Spleen (tissue), 11 donors: ENCODE measurements around the gene NFS1. TPM values are rescaled to one million over a fixed set of nuclear protein-coding genes. Genes with fewer than 3 reads are reported as not detected.
A peak's percentile ranks its signal among the peaks of the same experiment; 100 is the strongest.

ENCODE experiments used
- DNase-seq: peaks from one replicate; pipeline ENCODE4 v3.0.0-alpha.2; 2020
- H3K27ac ChIP-seq, 8 donors: fragments of 200-600 bp; sonication (generic) in 7 of 8; 1 replicate in 4 of 8; 2 replicates in 4 of 8; pipeline versions ENCODE4 v1.5.0 to v1.8.0; 2016 to 2021; ENCODE audit warnings: inconsistent platforms in 4 of 8, mild to moderate bottlenecking in 4 of 8, moderate library complexity in 1 of 8
- H3K27me3 ChIP-seq, 7 donors: fragments of 200-600 bp; sonication (generic) in 6 of 7; replicated peaks in 1 of 7; 1 replicate in 4 of 7; 2 replicates in 3 of 7; pipeline versions ENCODE4 v1.5.0 to v1.8.0; 2016 to 2021; ENCODE audit warnings: inconsistent platforms in 3 of 7, mild to moderate bottlenecking in 1 of 7
- H3K36me3 ChIP-seq, 6 donors: fragments of 200-600 bp; sonication (generic) in 5 of 6; 1 replicate in 4 of 6; 2 replicates in 2 of 6; pipeline versions ENCODE4 v1.5.0 to v1.8.0; 2016 to 2021; ENCODE audit warnings: inconsistent platforms in 2 of 6
- H3K4me1 ChIP-seq, 6 donors: fragments of 200-600 bp; sonication (generic) in 5 of 6; 1 replicate in 3 of 6; 2 replicates in 3 of 6; pipeline versions ENCODE4 v1.5.0 to v1.8.0; 2016 to 2021; ENCODE audit warnings: inconsistent platforms in 3 of 6
- H3K4me3 ChIP-seq, 8 donors: fragments of 200-600 bp; sonication (generic) in 7 of 8; 1 replicate in 4 of 8; 2 replicates in 4 of 8; pipeline versions ENCODE4 v1.5.0 to v1.8.0; 2016 to 2021; ENCODE audit warnings: inconsistent platforms in 4 of 8, mild to moderate bottlenecking in 4 of 8, moderate library complexity in 2 of 8
- H3K9me3 ChIP-seq, 8 donors: fragments of 200-600 bp; sonication (generic) in 7 of 8; 1 replicate in 4 of 8; 2 replicates in 4 of 8; pipeline versions ENCODE4 v1.5.0 to v1.8.0; 2016 to 2021; ENCODE audit warnings: inconsistent platforms in 4 of 8
- CTCF ChIP-seq, 11 experiments: fragments of 200-600 bp in 7 of 11; fragments of 450-650 bp in 4 of 11; sonication (generic) in 4 of 11; IDR thresholded peaks in 8 of 11; conservative IDR thresholded peaks in 3 of 11; 1 replicate in 7 of 11; 2 replicates in 4 of 11; pipeline versions ENCODE4 v1.4.0 to v1.8.0; 2016 to 2021; ENCODE audit warnings: antibody characterized with exemption in 11 of 11, inconsistent platforms in 4 of 11, mild to moderate bottlenecking in 1 of 11
- POLR2A ChIP-seq, 3 donors: fragments of 450-650 bp; IDR thresholded peaks; one replicate each; pipeline ENCODE4 v1.5.1; 2017; ENCODE audit warnings: antibody characterized with exemption in 3 of 3, mild to moderate bottlenecking in 1 of 3
- POLR2AphosphoS5 ChIP-seq, 3 donors: sonication (generic); formaldehyde crosslinking; IDR thresholded peaks; one replicate each; pipeline ENCODE4 v1.5.1; 2017; ENCODE audit warnings: antibody characterized with exemption in 3 of 3
- WGBS, 5 donors: extraction: QIAGEN DNeasy Blood & Tissue Kit in 3 of 5; methylation state at CpG; one replicate each; pipeline versions ENCODE4 v1.1.5 to v1.1.7; 2013 to 2018; 5-methylcytosine and 5-hydroxymethylcytosine counted together
- intact Hi-C: fragments of 100-400 bp; cut with DNase I; formaldehyde crosslinking; loops from one replicate; pipeline ENCODE4 v1.15.0; 2023; ENCODE audit warnings: low total_unique reads
- polyA plus RNA-seq, 3 donors: library from polyadenylated mRNA; stranded (reverse); fragments of 200-250 nt; gene quantifications; one replicate each; pipeline ENCODE4 v1.2.1, GENCODE V29; 2013
- total RNA-seq, 7 donors: library from RNA; depleted of rRNA in 3 of 7; stranded (reverse); fragments of >200 nt in 3 of 7; fragmentation: NEBNext Ultra II Directional in 4 of 7; extraction: Animal tissue kit (Norgen Biotek cat#: 25700) in 4 of 7; gene quantifications; one replicate each; pipeline versions ENCODE4 v1.1.0 to v1.2.1, GENCODE V29; 2016 to 2021
- donor health status: healthy with polysubstance abuse.
- donor health status: DM: no; HTN: no; CAD: no; lungs with moderate emphysema.
- donor health status: DM: no; HTN: no; CAD: no.
- donor health status: Bipolar disorder and iron deficiency.
- donor health status: healthy.
- donor health status: DM: no; HTN: no; CAD: no.
- donor health status: DM: yes; HTN: yes; CAD: no.

The NFS1 gene
- total and polyA plus RNA-seq, 10 donors: 21.3 to 40.8 (median 25.7) TPM

GRCh38 chr20:35657271-35657670 is 41.9 kb downstream of the NFS1 start:
- intact Hi-C loops: no loop called here
- Histone ChIP-seq H3K36me3 (peaks cover 0 to 48% (median 31%) of the 10 kb centered on the region in 6 donors), H3K4me1 (peaks cover 46 to 97% (median 67%) of the 10 kb centered on the region in 6 donors), H3K27me3 (no peaks in the 10 kb centered on the region), H3K4me3 (no peak overlapping the region), H3K9me3 (no peaks in the 10 kb centered on the region), H3K27ac (no peak overlapping the region)
- 0 to 11% (median 5%) methylated on average over 1 of the region's 1 CpG for WGBS, 5 donors
- no peak for DNase-seq
- no peak for TF ChIP-seq POLR2AphosphoS5 (IDR thresholded peaks at IDR 0.05)
- no peak for TF ChIP-seq POLR2A (IDR thresholded peaks at IDR 0.05)
- no peak for TF ChIP-seq CTCF (IDR thresholded peaks at IDR 0.05 in 8 of 11, conservative IDR thresholded peaks at IDR 0.05 in 3 of 11)

- peaks cover 0 to 73% (median 39%) of the 10 kb centered on the region in 6 donors for H3K36me3 ChIP-seq
These were observed 44.7 kb downstream of the NFS1 start for GRCh38 chr20:35654415-35654814.

GRCh38 chr20:35653893-35654292 is 45.3 kb downstream of the NFS1 start:
- Histone ChIP-seq H3K27ac (no peak overlapping the region), H3K27me3 (no peaks in the 10 kb centered on the region), H3K9me3 (no peaks in the 10 kb centered on the region), H3K4me3 (no peak overlapping the region), H3K36me3 (peaks cover 0 to 73% (median 39%) of the 10 kb centered on the region in 6 donors), H3K4me1 (peaks cover 20 to 97% (median 47%) of the 10 kb centered on the region in 6 donors)
- intact Hi-C loops: no loop called here
- DNase-seq: no peak
- TF ChIP-seq CTCF (IDR thresholded peaks at IDR 0.05 in 8 of 11, conservative IDR thresholded peaks at IDR 0.05 in 3 of 11): no peak
- no peak for TF ChIP-seq POLR2AphosphoS5 (IDR thresholded peaks at IDR 0.05)
- no peak for TF ChIP-seq POLR2A (IDR thresholded peaks at IDR 0.05)
- WGBS, 5 donors: 88 to 92% (median 90%) methylated on average over 4 of the region's 4 CpGs

More at GRCh38 chr20:35654415-35654814, 44.7 kb downstream of the NFS1 start:
- no peak overlapping the region for H3K4me3 ChIP-seq
- no peaks in the 10 kb centered on the region for H3K27me3 ChIP-seq
- peak in 2 of 3 donors; percentile 27 to 33 for TF ChIP-seq POLR2AphosphoS5 (IDR thresholded peaks at IDR 0.05)
- TF ChIP-seq CTCF (IDR thresholded peaks at IDR 0.05 in 8 of 11, conservative IDR thresholded peaks at IDR 0.05 in 3 of 11): no peak
- TF ChIP-seq POLR2A (IDR thresholded peaks at IDR 0.05): no peak
- intact Hi-C loops: no loop called here
- 91 to 99% (median 96%) methylated on average over 9 of the region's 9 CpGs for WGBS, 5 donors
- no peak for DNase-seq
- peaks cover 25 to 97% (median 50%) of the 10 kb centered on the region in 6 donors for H3K4me1 ChIP-seq
- no peaks in the 10 kb centered on the region for H3K9me3 ChIP-seq
- no peak overlapping the region for H3K27ac ChIP-seq

- H3K9me3 ChIP-seq: no peaks in the 10 kb centered on the region
- TF ChIP-seq POLR2A (IDR thresholded peaks at IDR 0.05): no peak
- no peak for TF ChIP-seq POLR2AphosphoS5 (IDR thresholded peaks at IDR 0.05)
- TF ChIP-seq CTCF (IDR thresholded peaks at IDR 0.05 in 8 of 11, conservative IDR thresholded peaks at IDR 0.05 in 3 of 11): no peak
- intact Hi-C loops: no loop called here
- no peak for DNase-seq
- peaks cover 0 to 71% (median 39%) of the 10 kb centered on the region in 6 donors for H3K36me3 ChIP-seq
- WGBS, 5 donors: 97 to 100% (median 98%) methylated on average over 3 of the region's 3 CpGs
- H3K27ac ChIP-seq: no peak overlapping the region
- no peak overlapping the region for H3K4me3 ChIP-seq
- peaks cover 17 to 97% (median 43%) of the 10 kb centered on the region in 6 donors for H3K4me1 ChIP-seq
- H3K27me3 ChIP-seq: no peaks in the 10 kb centered on the region
These were observed 45.8 kb downstream of the NFS1 start for GRCh38 chr20:35653430-35653734.
